ENCODE measurements around the gene DENND1B. TPM values are rescaled to one million over a fixed set of nuclear protein-coding genes. Genes with fewer than 3 reads are reported as not detected.

The DENND1B gene
- total and polyA plus RNA-seq, 2 of the 13 experiments (the other 11 are each of a cell fraction or from before 2014, with no cell fraction given) = 2.6 to 5.7 TPM

DNA sequence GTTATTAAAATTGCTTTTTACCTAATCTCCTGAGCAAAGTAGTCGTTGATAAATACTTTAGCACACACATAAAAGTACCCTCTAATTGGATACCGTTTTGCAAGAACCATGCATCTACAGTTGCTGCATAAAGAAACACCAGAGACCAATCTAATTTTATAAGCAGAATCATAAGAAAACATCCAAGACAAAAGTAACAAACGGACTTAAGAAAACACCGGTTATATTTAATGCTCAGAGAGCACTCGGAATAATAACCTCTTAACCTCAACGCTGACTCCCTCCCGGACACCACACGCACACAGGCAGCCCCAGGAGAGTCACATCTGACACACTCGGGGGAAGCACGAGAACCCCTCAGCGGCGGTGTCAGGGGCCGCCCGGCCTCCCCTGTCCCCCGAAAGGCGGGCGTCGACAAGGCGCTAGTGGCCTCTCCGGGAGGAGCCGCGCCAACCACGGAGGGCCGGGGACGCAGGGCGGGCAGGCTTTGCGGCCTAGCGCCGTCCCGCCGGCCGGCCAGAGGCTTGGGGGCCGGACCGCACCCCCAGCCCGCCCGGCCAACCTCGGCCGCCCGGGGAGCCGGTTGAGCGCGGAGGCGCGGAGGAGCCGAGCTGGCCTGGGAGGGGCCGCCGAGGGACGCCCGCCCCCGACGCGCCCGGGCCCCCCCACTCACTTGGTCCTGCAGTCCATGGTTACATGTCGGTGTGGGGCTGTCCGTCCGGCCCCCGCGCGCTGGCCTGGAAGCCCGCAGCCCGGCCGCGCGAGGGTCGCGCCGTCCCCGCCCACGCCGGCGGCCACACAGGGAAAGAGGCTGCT lies 606 bp downstream of the DENND1B start (continued):
- TF ChIP-seq TBL1XR1 (IDR thresholded peaks at IDR 0.05; ENCODE audit: borderline replicate concordance, low read length, partially characterized antibody) (no peak), MTA3 (CRISPR knock-in tag; IDR thresholded peaks at IDR 0.05) (no peak), MYC (CRISPR knock-in tag; IDR thresholded peaks at IDR 0.05; ENCODE audit: borderline replicate concordance) (no peak), SPEN (CRISPR knock-in tag; IDR thresholded peaks at IDR 0.05; ENCODE audit: low read depth) (peak; percentile 30; the same call in 1 of the 2 replicates), PATZ1 (CRISPR knock-in tag; IDR thresholded peaks at IDR 0.05) (0 out of 2 replicates have a peak, but pooled peaks have one; percentile 81), POGZ (CRISPR knock-in tag; IDR thresholded peaks at IDR 0.05) (no peak), ZNF343 (CRISPR knock-in tag; IDR thresholded peaks at IDR 0.05) (no peak), AGO1 (IDR thresholded peaks at IDR 0.05; ENCODE audit: low read depth, low read length, poor library complexity, severe bottlenecking) (no peak), BHLHE40 (IDR thresholded peaks at IDR 0.05; ENCODE audit: low read length) (no peak), MXD1 (CRISPR knock-in tag; IDR thresholded peaks at IDR 0.05) (no peak), NFATC3 (CRISPR knock-in tag; IDR thresholded peaks at IDR 0.05) (no peak), MBD4 (IDR thresholded peaks at IDR 0.05; ENCODE audit: borderline replicate concordance, low read length) (no peak), KDM2A (CRISPR knock-in tag; IDR thresholded peaks at IDR 0.05; ENCODE audit: borderline replicate concordance, low read depth) (0 out of 2 replicates have a peak, but pooled peaks have one; percentile 1), EZH2 (conservative IDR thresholded peaks at IDR 0.05; ENCODE audit: low read depth, low read length) (no peak), SRSF1 (optimal IDR thresholded peaks at IDR 0.05; ENCODE audit: low read depth, low read length) (peak; percentile 9), ZBTB7B (CRISPR knock-in tag; IDR thresholded peaks at IDR 0.05) (peak; percentile 38; the same call in 1 of the 2 replicates), UBTF (CRISPR knock-in tag; IDR thresholded peaks at IDR 0.05) (peak; percentile 91)
- TF ChIP-seq, protein P1, sequence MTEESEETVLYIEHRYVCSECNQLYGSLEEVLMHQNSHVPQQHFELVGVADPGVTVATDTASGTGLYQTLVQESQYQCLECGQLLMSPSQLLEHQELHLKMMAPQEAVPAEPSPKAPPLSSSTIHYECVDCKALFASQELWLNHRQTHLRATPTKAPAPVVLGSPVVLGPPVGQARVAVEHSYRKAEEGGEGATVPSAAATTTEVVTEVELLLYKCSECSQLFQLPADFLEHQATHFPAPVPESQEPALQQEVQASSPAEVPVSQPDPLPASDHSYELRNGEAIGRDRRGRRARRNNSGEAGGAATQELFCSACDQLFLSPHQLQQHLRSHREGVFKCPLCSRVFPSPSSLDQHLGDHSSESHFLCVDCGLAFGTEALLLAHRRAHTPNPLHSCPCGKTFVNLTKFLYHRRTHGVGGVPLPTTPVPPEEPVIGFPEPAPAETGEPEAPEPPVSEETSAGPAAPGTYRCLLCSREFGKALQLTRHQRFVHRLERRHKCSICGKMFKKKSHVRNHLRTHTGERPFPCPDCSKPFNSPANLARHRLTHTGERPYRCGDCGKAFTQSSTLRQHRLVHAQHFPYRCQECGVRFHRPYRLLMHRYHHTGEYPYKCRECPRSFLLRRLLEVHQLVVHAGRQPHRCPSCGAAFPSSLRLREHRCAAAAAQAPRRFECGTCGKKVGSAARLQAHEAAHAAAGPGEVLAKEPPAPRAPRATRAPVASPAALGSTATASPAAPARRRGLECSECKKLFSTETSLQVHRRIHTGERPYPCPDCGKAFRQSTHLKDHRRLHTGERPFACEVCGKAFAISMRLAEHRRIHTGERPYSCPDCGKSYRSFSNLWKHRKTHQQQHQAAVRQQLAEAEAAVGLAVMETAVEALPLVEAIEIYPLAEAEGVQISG (CRISPR knock-in tag; IDR thresholded peaks at IDR 0.05) = peak; percentile 19; the same call in 1 of the 2 replicates
- TF ChIP-seq, protein P2, sequence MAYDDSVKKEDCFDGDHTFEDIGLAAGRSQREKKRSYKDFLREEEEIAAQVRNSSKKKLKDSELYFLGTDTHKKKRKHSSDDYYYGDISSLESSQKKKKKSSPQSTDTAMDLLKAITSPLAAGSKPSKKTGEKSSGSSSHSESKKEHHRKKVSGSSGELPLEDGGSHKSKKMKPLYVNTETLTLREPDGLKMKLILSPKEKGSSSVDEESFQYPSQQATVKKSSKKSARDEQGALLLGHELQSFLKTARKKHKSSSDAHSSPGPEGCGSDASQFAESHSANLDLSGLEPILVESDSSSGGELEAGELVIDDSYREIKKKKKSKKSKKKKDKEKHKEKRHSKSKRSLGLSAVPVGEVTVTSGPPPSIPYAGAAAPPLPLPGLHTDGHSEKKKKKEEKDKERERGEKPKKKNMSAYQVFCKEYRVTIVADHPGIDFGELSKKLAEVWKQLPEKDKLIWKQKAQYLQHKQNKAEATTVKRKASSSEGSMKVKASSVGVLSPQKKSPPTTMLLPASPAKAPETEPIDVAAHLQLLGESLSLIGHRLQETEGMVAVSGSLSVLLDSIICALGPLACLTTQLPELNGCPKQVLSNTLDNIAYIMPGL (CRISPR knock-in tag; IDR thresholded peaks at IDR 0.05; ENCODE audit: borderline replicate concordance in 1 of 2, low read depth in 1 of 2) = peak in 1 of 2 experiments; percentile 20; a peak in 1 of 4 replicates
